Activated naive CD4-positive, alpha-beta T cell treated with anti-CD3 and anti-CD28 coated beads, Interleukin-2, amount 50 U/mL, for 24 hours (primary cell): ENCODE results near the gene PANK4.
"Not testable (repeated sequence)": the region's sequence is repeated elsewhere in the genome, so short reads cannot be mapped to it uniquely, and the experiment has no call there.

Experiments
- H3K27ac Mint-ChIP-seq: one replicate; pipeline ENCODE4 v1.8.0; 2021; ENCODE audit warnings: mild to moderate bottlenecking, mixed read lengths
- H3K27me3 Mint-ChIP-seq: one replicate; pipeline ENCODE4 v1.8.0; 2021; ENCODE audit warnings: mixed read lengths
- H3K36me3 Mint-ChIP-seq: one replicate; pipeline ENCODE4 v1.8.0; 2021; ENCODE audit warnings: mixed read lengths
- H3K4me1 Mint-ChIP-seq: one replicate; pipeline ENCODE4 v1.8.0; 2021; ENCODE audit warnings: mixed read lengths
- H3K4me3 Mint-ChIP-seq: one replicate; pipeline ENCODE4 v1.8.0; 2021; ENCODE audit warnings: mild to moderate bottlenecking, mixed read lengths
- H3K9me3 Mint-ChIP-seq: one replicate; pipeline ENCODE4 v1.8.0; 2021; ENCODE audit warnings: mixed read lengths

PANK4 gene

DNA sequence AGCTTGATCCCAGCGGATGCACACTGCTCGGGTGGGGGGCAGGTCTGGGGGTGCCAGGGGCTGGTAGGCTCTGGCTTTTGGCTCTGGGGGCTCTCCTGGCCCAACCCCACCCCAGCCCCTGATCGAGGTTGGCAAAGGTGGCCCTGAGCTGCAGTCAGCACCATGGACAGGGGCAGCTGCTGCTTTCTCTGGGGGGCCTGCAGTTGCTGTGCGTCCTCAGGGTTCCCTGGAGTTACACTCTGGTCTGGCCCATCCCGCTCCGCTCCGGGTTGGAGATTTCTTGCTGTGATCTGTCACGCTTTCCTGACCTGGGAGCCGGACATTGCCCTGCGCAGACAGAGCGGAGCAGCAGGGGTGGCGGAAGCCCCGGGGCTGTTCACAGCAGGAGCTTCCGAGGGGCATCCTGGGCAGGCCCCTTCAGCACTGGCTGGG, 58.3 kb downstream of the PANK4 start:
- no peaks in the 10 kb centered on the region for H3K9me3 Mint-ChIP-seq
- H3K4me1 Mint-ChIP-seq, result no peaks in the 10 kb centered on the region
- no peaks in the 10 kb centered on the region for H3K36me3 Mint-ChIP-seq
- H3K4me3 Mint-ChIP-seq, result no peak overlapping the region
- no peak overlapping the region for H3K27ac Mint-ChIP-seq
- peaks cover 3% of the 10 kb centered on the region for H3K27me3 Mint-ChIP-seq

DNA sequence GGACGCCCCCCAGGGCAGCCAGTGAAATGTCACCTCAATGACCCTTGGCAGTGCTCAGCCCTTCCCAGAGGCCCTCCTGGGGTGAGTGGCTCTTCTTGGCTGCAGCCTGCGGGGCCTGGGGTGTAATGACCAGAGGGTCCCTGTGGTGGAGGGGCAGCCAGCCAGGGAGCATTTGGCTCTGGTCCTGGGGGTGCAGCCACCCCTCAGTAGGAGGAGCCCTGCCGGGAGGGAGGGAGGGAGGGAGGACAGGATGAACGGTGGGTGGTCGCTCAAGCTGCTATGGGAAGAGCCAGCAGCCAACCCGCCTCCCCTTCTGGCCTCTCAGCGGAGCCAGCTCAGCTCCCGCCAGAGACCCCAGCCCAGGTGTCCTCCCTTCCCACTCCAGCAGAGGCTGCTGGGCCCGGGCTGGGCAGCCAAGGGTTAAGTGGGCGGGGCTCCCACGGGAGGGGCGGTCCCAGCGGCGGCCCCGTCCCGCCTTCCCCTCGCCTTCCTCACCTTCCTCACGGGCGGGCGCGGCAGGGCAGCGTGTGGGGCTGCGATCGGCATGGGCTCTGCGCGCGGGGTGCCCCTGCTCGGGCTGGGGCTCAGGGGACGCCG, 59.3 kb downstream of the PANK4 start:
- no peaks in the 10 kb centered on the region for H3K9me3 Mint-ChIP-seq
- no peak overlapping the region for H3K4me3 Mint-ChIP-seq
- no peaks in the 10 kb centered on the region for H3K4me1 Mint-ChIP-seq
- no peak overlapping the region for H3K27ac Mint-ChIP-seq
- no peaks in the 10 kb centered on the region for H3K36me3 Mint-ChIP-seq
- H3K27me3 Mint-ChIP-seq, result peaks cover 3% of the 10 kb centered on the region

DNA sequence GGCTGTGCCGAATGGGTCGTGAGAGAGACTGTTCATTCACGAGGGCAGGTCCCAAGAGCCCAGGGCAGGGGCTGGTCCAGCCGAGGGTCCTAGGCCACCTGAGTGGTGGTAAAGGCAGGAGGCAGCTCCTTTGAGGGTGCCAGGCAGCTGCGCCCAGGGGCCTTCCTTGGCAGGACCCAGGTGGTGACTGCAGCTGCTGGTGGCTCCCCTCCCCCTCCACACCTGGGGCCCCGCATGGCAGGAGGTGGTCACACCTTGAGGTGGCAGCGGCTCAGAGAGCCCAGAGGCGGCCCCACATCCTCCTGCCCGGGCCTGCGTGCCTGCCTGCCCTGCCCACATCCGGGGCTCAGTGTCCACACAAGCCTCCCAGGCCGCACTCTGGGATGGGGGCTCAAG, 60.1 kb downstream of the PANK4 start:
- Mint-ChIP-seq H3K9me3 (no peaks in the 10 kb centered on the region), H3K27ac (no peak overlapping the region), H3K4me3 (no peak overlapping the region), H3K27me3 (peaks cover 3% of the 10 kb centered on the region), H3K4me1 (no peaks in the 10 kb centered on the region), H3K36me3 (no peaks in the 10 kb centered on the region)

DNA sequence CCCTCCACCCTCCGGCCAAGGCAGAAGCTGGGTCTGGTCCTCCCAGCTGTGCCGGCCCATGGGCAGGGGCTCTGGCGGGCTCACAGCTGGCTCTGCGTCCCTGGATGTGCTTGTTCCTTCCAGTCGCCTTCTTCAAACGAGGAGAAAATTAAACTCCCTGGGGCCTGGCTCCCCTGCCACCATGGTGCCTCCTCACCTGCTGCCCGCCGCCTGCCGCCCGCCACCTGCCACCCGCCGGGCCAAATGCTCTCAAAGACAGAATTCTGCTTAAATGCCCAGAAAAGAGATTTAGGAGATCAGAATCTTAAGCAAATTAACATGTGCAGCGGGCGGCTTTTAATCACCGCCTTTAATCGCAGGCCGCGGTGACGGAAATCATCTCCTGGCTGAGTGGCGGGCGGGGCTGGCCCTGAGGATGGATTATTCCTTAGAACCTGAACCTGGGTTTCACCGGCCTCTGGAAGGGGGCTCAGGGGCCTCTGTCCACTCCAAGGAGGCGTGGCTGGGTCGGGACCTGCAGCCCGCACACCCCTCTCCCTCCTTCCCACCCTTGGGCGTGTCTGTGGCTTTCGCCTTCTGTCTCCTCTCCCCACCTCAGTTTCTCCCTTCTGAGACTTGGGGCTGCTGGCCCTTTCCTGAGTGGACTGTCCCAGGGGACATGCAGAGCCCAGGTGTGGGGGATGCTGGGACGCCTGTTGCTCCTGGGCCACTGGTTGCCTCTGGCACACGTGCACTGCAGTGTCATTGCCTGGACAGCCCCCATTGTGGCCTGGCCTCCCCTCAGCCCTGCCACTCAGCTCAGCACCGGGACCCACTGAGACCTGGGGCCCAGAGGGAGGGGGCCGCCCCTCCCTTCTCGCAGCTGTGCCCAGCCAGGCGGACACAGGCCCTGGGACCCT, 60.8 kb downstream of the PANK4 start:
- H3K4me1 Mint-ChIP-seq, result no peaks in the 10 kb centered on the region
- H3K4me3 Mint-ChIP-seq, result no peak overlapping the region
- H3K27me3 Mint-ChIP-seq, result peaks cover 3% of the 10 kb centered on the region
- no peaks in the 10 kb centered on the region for H3K9me3 Mint-ChIP-seq
- no peak overlapping the region for H3K27ac Mint-ChIP-seq
- no peaks in the 10 kb centered on the region for H3K36me3 Mint-ChIP-seq

DNA sequence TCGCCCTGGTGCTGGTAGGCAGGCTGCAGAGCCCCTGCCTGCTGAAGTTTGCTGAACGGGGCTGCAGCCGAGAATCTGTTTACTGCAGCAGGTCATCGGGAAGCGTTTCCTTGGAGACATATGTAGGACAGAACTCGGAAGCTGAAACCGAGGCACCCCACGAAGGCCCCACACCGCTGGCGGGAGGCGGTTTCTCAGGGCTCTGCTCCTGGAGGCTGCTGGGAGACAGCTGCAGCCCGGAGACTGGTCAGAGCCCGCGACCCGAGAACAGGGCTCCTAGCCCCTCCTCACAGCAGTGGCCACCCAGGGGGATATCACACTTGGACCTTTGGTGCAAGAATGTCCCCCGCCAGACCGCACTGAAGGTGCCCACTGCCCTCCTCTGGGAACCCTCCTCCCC, 63.0 kb downstream of the PANK4 start:
- H3K4me3 Mint-ChIP-seq, result no peak overlapping the region
- peaks cover 3% of the 10 kb centered on the region for H3K27me3 Mint-ChIP-seq
- H3K9me3 Mint-ChIP-seq, result no peaks in the 10 kb centered on the region
- no peaks in the 10 kb centered on the region for H3K4me1 Mint-ChIP-seq
- H3K27ac Mint-ChIP-seq, result no peak overlapping the region
- no peaks in the 10 kb centered on the region for H3K36me3 Mint-ChIP-seq

DNA sequence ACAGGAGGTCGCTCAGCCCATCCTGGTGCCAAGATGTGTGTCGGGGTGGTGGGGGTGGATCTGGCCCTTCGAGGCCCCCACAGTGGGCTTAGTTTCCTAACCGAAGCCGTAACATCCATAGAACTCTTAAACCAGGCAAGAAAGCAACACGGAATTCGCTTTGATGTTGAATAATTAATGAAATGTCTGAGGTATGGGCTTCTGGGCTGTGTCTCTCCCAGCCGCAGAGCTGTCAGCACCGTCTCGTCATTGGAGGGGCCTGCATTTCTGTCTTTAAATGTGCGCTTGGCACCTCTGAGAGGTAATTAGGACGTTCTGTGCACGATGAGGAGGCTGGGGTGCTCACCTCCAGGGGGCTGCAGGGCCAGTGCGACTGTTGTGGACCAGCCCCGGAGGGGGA, 63.6 kb downstream of the PANK4 start:
- no peak overlapping the region for H3K4me3 Mint-ChIP-seq

DNA sequence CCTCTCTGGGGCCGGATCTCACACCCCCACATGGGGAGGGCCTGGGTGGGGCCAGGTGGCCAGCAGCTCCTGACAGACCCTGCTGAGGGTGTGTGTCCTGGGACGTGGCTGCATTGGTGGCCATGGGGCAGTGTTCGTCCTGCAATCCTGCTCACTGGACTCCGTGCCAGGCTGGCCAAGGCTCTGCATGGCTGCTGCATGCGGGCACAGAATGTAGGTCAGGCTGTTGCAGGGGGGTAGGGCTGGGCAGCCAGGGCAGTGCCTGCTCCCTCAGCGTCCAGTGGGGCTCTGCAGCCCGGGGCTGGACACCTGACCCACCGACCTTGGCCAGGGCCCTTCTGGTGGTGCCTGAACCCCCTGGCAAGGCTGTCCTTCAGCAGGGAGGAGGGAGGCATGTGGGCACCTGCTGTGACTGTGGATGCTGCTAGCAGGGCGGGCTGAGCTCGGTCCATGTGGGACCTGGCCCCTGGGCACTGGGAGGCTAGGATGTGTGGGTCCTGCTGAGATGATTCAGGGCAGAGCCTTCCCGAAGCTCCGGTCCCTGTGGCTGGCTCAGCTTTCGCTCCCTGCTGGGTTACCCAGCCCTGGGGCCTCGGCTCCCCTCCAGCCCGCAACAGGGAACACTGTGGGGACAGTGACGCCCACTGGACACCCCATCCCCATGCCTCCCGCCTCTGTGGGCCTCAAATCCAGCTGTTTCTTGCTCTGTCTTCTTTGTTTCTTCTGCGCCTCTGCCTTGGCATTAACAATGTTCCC, 65.2 kb downstream of the PANK4 start:
- Mint-ChIP-seq H3K4me3 (no peak overlapping the region), H3K36me3 (no peaks in the 10 kb centered on the region), H3K27ac (no peak overlapping the region), H3K27me3 (peaks cover 3% of the 10 kb centered on the region), H3K9me3 (no peaks in the 10 kb centered on the region), H3K4me1 (no peaks in the 10 kb centered on the region)

More for the DNA sequence above, 63.6 kb downstream of the PANK4 start:
- no peaks in the 10 kb centered on the region for H3K36me3 Mint-ChIP-seq
- no peaks in the 10 kb centered on the region for H3K9me3 Mint-ChIP-seq
- H3K27me3 Mint-ChIP-seq, result peaks cover 3% of the 10 kb centered on the region
- no peaks in the 10 kb centered on the region for H3K4me1 Mint-ChIP-seq
- no peak overlapping the region for H3K27ac Mint-ChIP-seq

DNA sequence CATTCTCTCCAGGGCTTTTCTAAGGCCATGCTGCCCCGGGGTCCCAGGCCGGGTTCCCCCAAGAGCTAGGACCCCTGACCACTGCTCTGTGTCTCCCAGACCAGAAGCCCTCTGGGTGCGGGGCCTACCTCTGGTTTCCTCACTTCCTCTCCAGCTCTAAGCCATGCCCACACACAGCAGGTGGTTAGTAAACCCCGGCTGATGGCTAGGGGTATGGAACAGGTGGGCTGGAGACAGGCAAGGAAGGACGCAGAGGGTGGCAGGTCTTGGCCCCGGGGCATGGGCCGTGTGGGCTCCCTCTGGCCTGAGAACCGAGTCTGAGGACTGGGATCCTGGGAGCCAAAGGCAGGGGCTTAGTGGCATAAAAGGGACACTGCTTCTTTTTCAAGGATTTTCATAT, 66.2 kb downstream of the PANK4 start:
- Mint-ChIP-seq H3K4me3 (no peak overlapping the region), H3K27me3 (peaks cover 3% of the 10 kb centered on the region), H3K36me3 (no peaks in the 10 kb centered on the region), H3K4me1 (no peaks in the 10 kb centered on the region), H3K27ac (no peak overlapping the region), H3K9me3 (no peaks in the 10 kb centered on the region)

DNA sequence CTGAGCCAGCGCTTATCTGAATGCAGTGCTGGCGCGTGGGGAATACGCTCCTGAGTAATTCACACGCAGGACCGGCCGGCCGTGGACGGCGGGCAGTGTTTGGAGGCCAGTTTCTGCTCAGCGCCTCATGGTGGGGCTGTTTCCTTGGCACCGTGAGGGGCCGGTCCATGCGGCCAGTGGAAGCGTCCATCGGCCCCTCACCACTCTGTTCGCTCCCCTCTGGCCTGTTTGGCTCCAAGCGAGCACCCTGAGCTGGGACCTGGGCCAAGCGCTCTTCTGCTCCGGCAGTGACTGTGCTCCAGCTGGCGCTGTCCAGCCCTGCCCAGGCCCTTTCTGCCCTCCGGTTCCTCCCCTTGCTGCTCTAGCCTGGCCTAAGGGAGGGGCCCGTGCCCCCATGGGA, 66.6 kb downstream of the PANK4 start:
- H3K4me3 Mint-ChIP-seq, result no peak overlapping the region
- peaks cover 3% of the 10 kb centered on the region for H3K27me3 Mint-ChIP-seq
- H3K4me1 Mint-ChIP-seq, result no peaks in the 10 kb centered on the region
- H3K9me3 Mint-ChIP-seq, result no peaks in the 10 kb centered on the region
- no peaks in the 10 kb centered on the region for H3K36me3 Mint-ChIP-seq
- H3K27ac Mint-ChIP-seq, result no peak overlapping the region

DNA sequence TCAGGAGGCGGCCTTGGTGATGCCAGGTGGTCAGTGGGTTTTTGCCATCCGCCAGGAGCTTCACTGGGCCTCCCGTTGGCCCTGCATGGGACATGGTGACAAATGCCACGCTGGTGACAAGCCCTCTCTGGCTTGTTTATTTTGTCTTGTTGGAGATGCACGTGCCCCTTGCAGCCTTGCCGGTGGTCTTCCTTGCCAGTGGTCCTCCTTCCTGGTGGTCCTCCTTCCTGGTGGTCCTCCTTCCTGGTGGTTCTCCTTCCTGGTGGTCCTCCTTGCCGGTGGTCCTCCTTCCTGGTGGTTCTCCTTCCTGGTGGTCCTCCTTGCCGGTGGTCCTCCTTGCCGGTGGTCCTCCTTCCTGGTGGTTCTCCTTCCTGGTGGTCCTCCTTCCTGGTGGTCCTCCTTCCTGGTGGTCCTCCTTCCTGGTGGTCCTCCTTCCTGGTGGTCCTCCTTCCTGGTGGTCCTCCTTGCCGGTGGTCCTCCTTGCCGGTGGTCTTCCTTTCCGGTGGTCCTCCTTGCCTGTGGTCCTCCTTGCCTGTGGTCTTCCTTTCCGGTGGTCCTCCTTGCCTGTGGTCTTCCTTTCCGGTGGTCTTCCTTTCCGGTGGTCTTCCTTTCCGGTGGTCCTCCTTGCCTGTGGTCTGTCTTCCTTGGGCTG, 67.2 kb downstream of the PANK4 start:
- not testable (repeated sequence) for H3K27ac Mint-ChIP-seq, H3K9me3 Mint-ChIP-seq, H3K27me3 Mint-ChIP-seq, H3K36me3 Mint-ChIP-seq, H3K4me1 Mint-ChIP-seq, H3K4me3 Mint-ChIP-seq

DNA sequence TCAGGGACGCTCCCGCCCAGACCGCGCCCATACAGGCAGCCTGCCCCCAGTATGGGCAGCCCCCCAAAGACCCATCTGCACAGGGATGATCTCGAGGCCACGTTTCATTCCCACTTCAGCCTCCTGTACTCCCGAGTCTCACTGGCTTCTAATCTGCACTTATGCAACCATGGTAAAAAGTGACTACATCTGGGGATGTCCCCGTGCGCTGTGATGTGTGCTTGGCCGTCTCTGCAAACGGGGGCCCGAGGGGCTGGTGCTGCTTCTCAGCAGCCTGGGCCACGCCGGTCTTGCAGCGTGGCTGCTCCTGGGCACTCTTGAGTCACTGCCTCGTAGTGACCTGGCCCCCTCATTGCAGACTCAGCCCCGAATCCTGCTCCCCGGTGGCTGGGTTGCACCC, 67.7 kb downstream of the PANK4 start:
- no peaks in the 10 kb centered on the region for H3K36me3 Mint-ChIP-seq
- H3K4me3 Mint-ChIP-seq, result no peak overlapping the region
- no peak overlapping the region for H3K27ac Mint-ChIP-seq
- no peaks in the 10 kb centered on the region for H3K9me3 Mint-ChIP-seq
- H3K4me1 Mint-ChIP-seq, result no peaks in the 10 kb centered on the region
- H3K27me3 Mint-ChIP-seq, result no peaks in the 10 kb centered on the region
